Naive thymus-derived CD4-positive, alpha-beta T cell (primary cell): ENCODE results near the gene NOC4L. TPM values are rescaled to one million over a fixed set of nuclear protein-coding genes. Genes with fewer than 3 reads are reported as not detected.

Source experiments
- ATAC-seq: fragments of 150-1000 bp; cut with Tn5 transposase; 2 replicates; pipeline ENCODE4 v1.10.0; 2021; ENCODE audit warnings: mild to moderate bottlenecking, moderate library complexity
- CTCF ChIA-PET: fragments of 350-600 bp; sonication (Branson Sonifier 250); formaldehyde crosslinking; loops from one replicate; lab custom pipeline; 2021; ENCODE audit warnings: antibody characterized with exemption; lab: Charles Lee
- POLR2A ChIA-PET: fragments of 350-600 bp; sonication (Branson Sonifier 250); formaldehyde crosslinking; loops from one replicate; lab custom pipeline; 2021; ENCODE audit warnings: antibody characterized with exemption, inconsistent platforms; lab: Charles Lee
- DNase-seq, 9 donors: peaks; one replicate each; pipeline versions ENCODE4 v3.0.0 to v3.0.0-alpha.2; 2020 to 2022; ENCODE audit warnings: mixed read lengths in 1 of 9
- H3K27ac ChIP-seq: one replicate; pipeline ENCODE4 v1.7.0; 2013; ENCODE audit warnings: mild to moderate bottlenecking, low read depth, low read length, moderate library complexity
- H3K27me3 ChIP-seq, 2 donors: one replicate each; pipeline ENCODE4 v1.7.0; 2013; ENCODE audit warnings: low read length in 2 of 2, mild to moderate bottlenecking in 2 of 2, moderate library complexity in 2 of 2; ENCODE audit not compliant: control insufficient read depth in 2 of 2, insufficient read depth in 2 of 2
- H3K36me3 ChIP-seq, 3 experiments: 1 replicate in 2 of 3; 2 replicates in 1 of 3; pipeline ENCODE4 v1.7.0; 2013; ENCODE audit warnings: low read length in 3 of 3, mild to moderate bottlenecking in 3 of 3, moderate library complexity in 1 of 3; ENCODE audit not compliant: insufficient read depth in 3 of 3, control insufficient read depth in 2 of 3
- H3K4me1 ChIP-seq, 2 donors: one replicate each; pipeline ENCODE4 v1.7.0; 2013; ENCODE audit warnings: low read length in 2 of 2, mild to moderate bottlenecking in 2 of 2, moderate library complexity in 1 of 2; ENCODE audit not compliant: control insufficient read depth in 2 of 2, insufficient read depth in 2 of 2
- H3K4me3 ChIP-seq: 2 replicates; pipeline ENCODE4 v1.7.0; 2013; ENCODE audit warnings: mild to moderate bottlenecking, low read length
- H3K9me3 ChIP-seq, 3 experiments: 1 replicate in 2 of 3; 2 replicates in 1 of 3; pipeline ENCODE4 v1.7.0; 2013; ENCODE audit warnings: low read length in 3 of 3; ENCODE audit not compliant: control insufficient read depth in 2 of 3
- H3K27ac Mint-ChIP-seq, 9 donors: one replicate each; pipeline ENCODE4 v1.8.0; 2020 to 2022; ENCODE audit warnings: mixed read lengths in 9 of 9, mild to moderate bottlenecking in 8 of 9, moderate library complexity in 5 of 9, inconsistent platforms in 2 of 9
- H3K27me3 Mint-ChIP-seq, 5 donors: one replicate each; pipeline ENCODE4 v1.8.0; 2021 to 2022; ENCODE audit warnings: mixed read lengths in 5 of 5, mild to moderate bottlenecking in 1 of 5
- H3K36me3 Mint-ChIP-seq, 5 donors: one replicate each; pipeline ENCODE4 v1.8.0; 2020 to 2022; ENCODE audit warnings: mixed read lengths in 5 of 5, mild to moderate bottlenecking in 3 of 5, inconsistent platforms in 1 of 5
- H3K4me1 Mint-ChIP-seq, 7 donors: one replicate each; pipeline ENCODE4 v1.8.0; 2020 to 2022; ENCODE audit warnings: mixed read lengths in 7 of 7, mild to moderate bottlenecking in 3 of 7, inconsistent platforms in 1 of 7
- H3K4me3 Mint-ChIP-seq, 10 donors: one replicate each; pipeline ENCODE4 v1.8.0; 2020 to 2022; ENCODE audit warnings: mild to moderate bottlenecking in 10 of 10, mixed read lengths in 10 of 10, moderate library complexity in 6 of 10, inconsistent platforms in 2 of 10
- H3K9me3 Mint-ChIP-seq, 11 donors: one replicate each; pipeline ENCODE4 v1.8.0; 2020 to 2022; ENCODE audit warnings: mixed read lengths in 11 of 11, mild to moderate bottlenecking in 4 of 11, inconsistent platforms in 1 of 11, moderate library complexity in 1 of 11
- intact Hi-C, 2 donors: fragments of 100-400 bp; cut with micrococcal nuclease; formaldehyde crosslinking; loops; one replicate each; pipeline ENCODE4 v1.15.1; 2023
- polyA plus RNA-seq, 2 donors: library from polyadenylated mRNA; unstranded; fragments of 300-500 nt; fragmentation: Illumina TruSeq; gene quantifications; one replicate each; pipeline ENCODE4 v1.2.3, GENCODE V29; 2021
- total RNA-seq, 6 experiments: library from RNA in 5 of 6; stranded (reverse) in 5 of 6; gene quantifications; 1 replicate in 5 of 6; 2 replicates in 1 of 6; pipeline ENCODE4 v1.2.3 and lab custom pipeline; 2021 to 2026

NOC4L gene
- total and polyA plus RNA-seq, 7 experiments from 2014 or later = 16.9 to 29.0 (median 21.1) TPM

DNA sequence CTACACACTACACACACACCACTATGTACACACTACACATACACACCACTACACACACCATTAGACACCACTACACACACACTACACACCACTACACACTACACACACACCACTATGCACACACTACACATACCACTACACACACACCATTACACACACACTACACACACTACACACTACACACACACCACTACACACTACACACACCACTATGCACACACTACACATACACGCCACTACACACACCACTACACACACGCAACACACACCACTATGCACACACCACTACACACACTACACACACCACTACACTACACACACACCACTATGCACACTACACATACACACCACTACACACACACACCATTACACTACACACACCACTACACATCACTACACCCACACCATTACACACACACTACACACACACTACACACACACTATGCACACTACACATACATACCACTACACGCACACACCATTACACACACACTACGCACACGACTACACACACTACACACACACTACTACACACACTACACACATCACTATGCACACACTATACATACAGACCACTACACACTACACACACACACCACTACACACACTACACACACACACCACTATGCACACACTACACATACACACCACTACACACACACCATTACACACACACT, 13.6 kb downstream of the NOC4L start:
- peaks cover 0 to 12% (median 6%) of the 10 kb centered on the region in 7 donors for H3K4me1 Mint-ChIP-seq
- intact Hi-C loops = no loop called here
- Histone ChIP-seq H3K36me3 (peaks cover 0 to 28% (median 0%) of the 10 kb centered on the region in 3 experiments), H3K4me3 (no peak overlapping the region), H3K27ac (no peak overlapping the region), H3K9me3 (no peaks in the 10 kb centered on the region), H3K4me1 (peaks cover 0 to 12% of the 10 kb centered on the region in 2 donors), H3K27me3 (no peaks in the 10 kb centered on the region)
- CTCF ChIA-PET = no interaction called here
- H3K27ac Mint-ChIP-seq = no peak overlapping the region
- POLR2A ChIA-PET = no interaction called here
- H3K27me3 Mint-ChIP-seq = no peaks in the 10 kb centered on the region
- no peak overlapping the region for H3K4me3 Mint-ChIP-seq
- ATAC-seq (no peak), DNase-seq (no peak)
- no peaks in the 10 kb centered on the region for H3K36me3 Mint-ChIP-seq
- no peaks in the 10 kb centered on the region for H3K9me3 Mint-ChIP-seq

GRCh38 chr12:132158677-132159554, 14.7 kb downstream of the NOC4L start:
- intact Hi-C loops = no loop called here
- no peak overlapping the region for H3K4me3 Mint-ChIP-seq
- Histone ChIP-seq H3K4me3 (no peak overlapping the region), H3K27me3 (no peaks in the 10 kb centered on the region), H3K4me1 (peaks cover 0 to 22% of the 10 kb centered on the region in 2 donors), H3K9me3 (no peaks in the 10 kb centered on the region), H3K36me3 (peaks cover 0 to 26% (median 0%) of the 10 kb centered on the region in 3 experiments), H3K27ac (no peak overlapping the region)
- H3K9me3 Mint-ChIP-seq = no peaks in the 10 kb centered on the region
- no peak for DNase-seq
- ATAC-seq = no peak
- H3K36me3 Mint-ChIP-seq = no peaks in the 10 kb centered on the region
- H3K4me1 Mint-ChIP-seq = peaks cover 7 to 19% (median 12%) of the 10 kb centered on the region in 7 donors
- no peaks in the 10 kb centered on the region for H3K27me3 Mint-ChIP-seq
- no peak overlapping the region for H3K27ac Mint-ChIP-seq
- ChIA-PET CTCF (interaction anchor here (0.6 kb wide), 1 partner anchor 25 kb away, joined by 3 read pairs; no protein-coding TSS in a partner anchor), POLR2A (no interaction called here)

DNA sequence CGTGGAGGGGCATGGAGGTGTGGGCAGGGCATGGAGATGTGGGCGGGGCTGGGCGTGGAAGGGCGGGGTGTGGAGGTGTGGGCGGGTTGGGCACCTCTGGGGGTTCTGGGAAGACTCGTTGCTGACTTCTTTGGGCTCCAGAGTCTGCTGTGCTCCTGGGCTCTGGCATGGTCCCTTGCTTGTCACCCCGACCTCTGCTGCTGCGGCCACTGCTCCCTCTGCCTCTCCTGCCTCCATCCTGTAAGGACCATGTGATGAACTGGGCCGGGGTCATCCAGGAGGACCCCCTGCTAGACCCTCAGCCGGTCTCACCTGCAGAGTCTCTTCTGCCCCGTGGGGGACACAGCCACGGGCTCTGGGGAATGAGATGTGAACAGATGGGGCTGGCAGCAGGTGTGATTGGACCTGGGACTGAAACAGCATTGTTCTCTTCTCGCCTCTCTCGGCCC, 15.3 kb downstream of the NOC4L start:
- no peak overlapping the region for H3K27ac ChIP-seq
- H3K36me3 Mint-ChIP-seq = no peaks in the 10 kb centered on the region
- CTCF ChIA-PET = no interaction called here
- no peaks in the 10 kb centered on the region for H3K9me3 Mint-ChIP-seq
- H3K27me3 Mint-ChIP-seq = no peaks in the 10 kb centered on the region
- POLR2A ChIA-PET = no interaction called here
- DNase-seq (no peak), ATAC-seq (no peak)
- peaks cover 0 to 24% of the 10 kb centered on the region in 2 donors for H3K4me1 ChIP-seq
- peaks cover 0 to 26% (median 0%) of the 10 kb centered on the region in 3 experiments for H3K36me3 ChIP-seq
- H3K4me1 Mint-ChIP-seq = peaks cover 11 to 25% (median 16%) of the 10 kb centered on the region in 7 donors
- intact Hi-C loops = no loop called here
- H3K27me3 ChIP-seq = no peaks in the 10 kb centered on the region
- no peak overlapping the region for H3K27ac Mint-ChIP-seq
- H3K4me3 ChIP-seq = no peak overlapping the region
- H3K4me3 Mint-ChIP-seq = no peak overlapping the region
- no peaks in the 10 kb centered on the region for H3K9me3 ChIP-seq

DNA sequence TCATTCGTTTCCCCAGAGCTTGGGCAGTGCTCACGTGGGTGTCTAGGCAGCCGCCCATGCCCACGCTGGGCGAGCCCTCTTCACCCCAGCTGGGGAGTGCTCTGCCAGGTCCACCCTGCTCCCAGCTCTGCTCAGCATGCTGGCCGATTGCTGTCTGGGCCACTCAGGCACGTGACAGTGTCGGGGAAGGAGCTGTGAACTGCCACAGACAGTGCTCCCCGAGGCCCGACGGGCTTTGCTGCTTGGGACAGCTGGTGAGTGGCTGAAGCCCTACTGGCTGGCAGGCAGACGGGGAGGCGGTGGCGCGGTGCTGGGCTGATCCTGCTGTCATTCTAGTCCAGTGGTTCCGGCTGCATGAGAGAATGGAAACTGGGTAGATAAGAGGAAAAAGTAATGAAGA, 15.8 kb downstream of the NOC4L start:
- DNase-seq = no peak
- H3K9me3 Mint-ChIP-seq = no peaks in the 10 kb centered on the region
- H3K4me1 Mint-ChIP-seq = peaks cover 11 to 26% (median 16%) of the 10 kb centered on the region in 7 donors
- CTCF ChIA-PET = no interaction called here
- H3K27ac Mint-ChIP-seq = no peak overlapping the region
- intact Hi-C loops = no loop called here
- H3K27me3 Mint-ChIP-seq = no peaks in the 10 kb centered on the region
- Histone ChIP-seq H3K27me3 (no peaks in the 10 kb centered on the region), H3K4me1 (peaks cover 0 to 24% of the 10 kb centered on the region in 2 donors), H3K9me3 (no peaks in the 10 kb centered on the region), H3K4me3 (no peak overlapping the region), H3K27ac (no peak overlapping the region), H3K36me3 (peaks cover 0 to 26% (median 0%) of the 10 kb centered on the region in 3 experiments)
- POLR2A ChIA-PET = no interaction called here
- no peak for ATAC-seq
- no peaks in the 10 kb centered on the region for H3K36me3 Mint-ChIP-seq
- no peak overlapping the region for H3K4me3 Mint-ChIP-seq

- H3K27ac Mint-ChIP-seq = peak overlapping the region in 1 of 9 donors; percentile 21
- ChIA-PET CTCF (interaction anchor here (0.7 to 1.3 kb wide), 2 partner anchors 13 to 15 kb away, joined by 3 read pairs; no protein-coding TSS in a partner anchor), POLR2A (interaction anchor here (2.8 kb wide), 1 partner anchor 18 kb away, joined by 10 read pairs; no protein-coding TSS in a partner anchor)
- H3K9me3 Mint-ChIP-seq = no peaks in the 10 kb centered on the region
- H3K4me3 Mint-ChIP-seq = peak overlapping the region in 1 of 10 donors; percentile 18
- no peaks in the 10 kb centered on the region for H3K36me3 Mint-ChIP-seq
- peaks cover 0 to 24% (median 0%) of the 10 kb centered on the region in 3 experiments for H3K36me3 ChIP-seq
- no peaks in the 10 kb centered on the region for H3K27me3 ChIP-seq
- H3K4me1 Mint-ChIP-seq = peaks cover 11 to 26% (median 16%) of the 10 kb centered on the region in 7 donors
- no peaks in the 10 kb centered on the region for H3K27me3 Mint-ChIP-seq
- no peak overlapping the region for H3K27ac ChIP-seq
- no peak overlapping the region for H3K4me3 ChIP-seq
- peaks cover 0 to 24% of the 10 kb centered on the region in 2 donors for H3K4me1 ChIP-seq
- intact Hi-C loops = no loop called here
- H3K9me3 ChIP-seq = no peaks in the 10 kb centered on the region
- no peak for ATAC-seq
- DNase-seq = no peak
Measured at GRCh38 chr12:132160601-132161035, 16.4 kb downstream of the NOC4L start.

DNA sequence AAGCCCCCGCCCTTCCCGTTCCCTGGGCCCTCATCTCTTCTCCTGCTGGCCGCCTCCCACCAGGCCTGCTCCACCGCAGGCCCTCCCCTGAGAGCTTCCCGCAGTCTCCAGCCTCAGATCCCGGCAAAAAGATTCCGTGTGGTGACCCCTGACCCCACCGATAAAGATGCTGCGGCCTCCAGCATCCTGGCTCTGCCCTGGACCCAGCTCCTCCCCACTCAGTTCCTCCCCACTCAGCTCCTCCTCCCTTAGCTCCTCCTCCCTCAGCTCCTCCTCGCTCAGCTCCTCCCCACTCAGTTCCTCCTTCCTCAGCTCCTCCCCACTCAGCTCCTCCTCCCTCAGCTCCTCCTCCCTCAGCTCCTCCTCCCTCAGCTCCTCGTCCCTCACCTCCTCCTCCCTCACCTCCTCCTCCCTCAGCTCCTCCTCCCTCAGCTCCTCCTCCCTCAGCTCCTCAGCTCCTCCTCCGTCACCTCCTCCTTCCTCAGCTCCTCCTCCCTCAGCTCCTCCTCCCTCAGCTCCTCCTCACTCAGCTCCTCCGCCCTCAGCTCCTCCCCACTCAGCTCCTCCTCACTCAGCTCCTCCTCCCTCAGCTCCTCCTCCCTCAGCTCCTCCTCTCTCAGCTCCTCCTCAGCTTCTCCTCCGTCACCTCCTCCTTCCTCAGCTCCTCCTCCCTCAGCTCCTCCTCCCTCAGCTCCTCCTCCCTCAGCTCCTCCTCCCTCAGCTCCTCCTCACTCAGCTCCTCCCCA, 17.0 kb downstream of the NOC4L start:
- Mint-ChIP-seq H3K4me1 (peaks cover 11 to 26% (median 16%) of the 10 kb centered on the region in 7 donors), H3K36me3 (no peaks in the 10 kb centered on the region), H3K27ac (peak overlapping the region in 1 of 9 donors; percentile 21), H3K9me3 (peaks cover 0 to 3% (median 0%) of the 10 kb centered on the region in 11 donors), H3K27me3 (no peaks in the 10 kb centered on the region), H3K4me3 (no peak overlapping the region)
- Histone ChIP-seq H3K27me3 (no peaks in the 10 kb centered on the region), H3K4me1 (peaks cover 0 to 24% of the 10 kb centered on the region in 2 donors), H3K27ac (no peak overlapping the region), H3K36me3 (peaks cover 0 to 18% (median 0%) of the 10 kb centered on the region in 3 experiments), H3K9me3 (no peaks in the 10 kb centered on the region), H3K4me3 (no peak overlapping the region)
- CTCF ChIA-PET = interaction anchor here (0.6 to 1.3 kb wide), 4 partner anchors 14 to 116 kb away, joined by 3 read pairs; no protein-coding TSS in a partner anchor
- POLR2A ChIA-PET = interaction anchor here (2.8 kb wide), 1 partner anchor 18 kb away, joined by 10 read pairs; no protein-coding TSS in a partner anchor
- no peak for ATAC-seq
- no peak for DNase-seq
- intact Hi-C loops = no loop called here
